Esophagus muscularis mucosa (tissue), 4 donors: ENCODE measurements around the gene IGSF8. TPM values are rescaled to one million over a fixed set of nuclear protein-coding genes. Genes with fewer than 3 reads are reported as not detected.

Experiments
- DNase-seq: peaks from one replicate; pipeline ENCODE4 v3.0.0-alpha.2; 2017; ENCODE audit errors: extremely low spot score
- H3K27ac ChIP-seq, 4 donors: fragments of 200-600 bp; sonication (generic); replicated peaks in 1 of 4; 1 replicate in 3 of 4; 2 replicates in 1 of 4; pipeline ENCODE4 v1.5.1; 2016 to 2019; ENCODE audit warnings: mild to moderate bottlenecking in 1 of 4
- H3K27me3 ChIP-seq, 4 donors: fragments of 200-600 bp; sonication (generic); one replicate each; pipeline versions ENCODE4 v1.5.1 to v1.6.0; 2016 to 2019
- H3K36me3 ChIP-seq, 4 donors: fragments of 200-600 bp; sonication (generic); one replicate each; pipeline ENCODE4 v1.5.1; 2016 to 2019
- H3K4me1 ChIP-seq, 4 donors: fragments of 200-600 bp; sonication (generic); one replicate each; pipeline ENCODE4 v1.5.1; 2016 to 2019
- H3K4me3 ChIP-seq, 4 donors: fragments of 200-600 bp; sonication (generic); 1 replicate in 2 of 4; 2 replicates in 2 of 4; pipeline ENCODE4 v1.5.1; 2016 to 2019; ENCODE audit warnings: mild to moderate bottlenecking in 4 of 4, moderate library complexity in 1 of 4
- H3K9me3 ChIP-seq, 4 donors: fragments of 200-600 bp; sonication (generic); 1 replicate in 3 of 4; 2 replicates in 1 of 4; pipeline ENCODE4 v1.5.1; 2016 to 2019
- EP300 ChIP-seq: sonication (generic); formaldehyde crosslinking; IDR thresholded peaks from one replicate; pipeline ENCODE4 v1.6.1; 2017; ENCODE audit warnings: antibody characterized with exemption
- POLR2A ChIP-seq: fragments of 450-650 bp; IDR thresholded peaks from one replicate; pipeline ENCODE4 v1.6.1; 2017; ENCODE audit warnings: antibody characterized with exemption, moderate library complexity, mild to moderate bottlenecking, low read depth
- POLR2AphosphoS5 ChIP-seq, 2 donors: sonication (generic); formaldehyde crosslinking; IDR thresholded peaks; one replicate each; pipeline ENCODE4 v1.6.1; 2017; ENCODE audit warnings: antibody characterized with exemption in 2 of 2
- WGBS: methylation state at CpG from one replicate; pipeline ENCODE4 v1.1.5; 2018; 5-methylcytosine and 5-hydroxymethylcytosine counted together
- intact Hi-C: fragments of 100-400 bp; cut with DNase I; formaldehyde crosslinking; loops from one replicate; pipeline ENCODE4 v1.15.1; 2023
- total RNA-seq, 4 donors: library from RNA; depleted of rRNA; stranded (reverse); fragments of >200 nt; gene quantifications; one replicate each; pipeline versions ENCODE4 v1.1.0 to v1.2.1, GENCODE V29; 2016
- TF ChIP-seq, protein P1 (sequence below), 3 experiments: fragments of 200-600 bp in 2 of 3; fragments of 450-650 bp in 1 of 3; sonication (generic) in 2 of 3; IDR thresholded peaks; one replicate each; pipeline ENCODE4 v1.5.1; 2017 to 2019; ENCODE audit warnings: antibody characterized with exemption in 3 of 3, mild to moderate bottlenecking in 2 of 3, moderate library complexity in 1 of 3

IGSF8 gene
- total RNA-seq, 4 donors from 2014 or later = 12.0 to 27.0 (median 21.9) TPM

DNA sequence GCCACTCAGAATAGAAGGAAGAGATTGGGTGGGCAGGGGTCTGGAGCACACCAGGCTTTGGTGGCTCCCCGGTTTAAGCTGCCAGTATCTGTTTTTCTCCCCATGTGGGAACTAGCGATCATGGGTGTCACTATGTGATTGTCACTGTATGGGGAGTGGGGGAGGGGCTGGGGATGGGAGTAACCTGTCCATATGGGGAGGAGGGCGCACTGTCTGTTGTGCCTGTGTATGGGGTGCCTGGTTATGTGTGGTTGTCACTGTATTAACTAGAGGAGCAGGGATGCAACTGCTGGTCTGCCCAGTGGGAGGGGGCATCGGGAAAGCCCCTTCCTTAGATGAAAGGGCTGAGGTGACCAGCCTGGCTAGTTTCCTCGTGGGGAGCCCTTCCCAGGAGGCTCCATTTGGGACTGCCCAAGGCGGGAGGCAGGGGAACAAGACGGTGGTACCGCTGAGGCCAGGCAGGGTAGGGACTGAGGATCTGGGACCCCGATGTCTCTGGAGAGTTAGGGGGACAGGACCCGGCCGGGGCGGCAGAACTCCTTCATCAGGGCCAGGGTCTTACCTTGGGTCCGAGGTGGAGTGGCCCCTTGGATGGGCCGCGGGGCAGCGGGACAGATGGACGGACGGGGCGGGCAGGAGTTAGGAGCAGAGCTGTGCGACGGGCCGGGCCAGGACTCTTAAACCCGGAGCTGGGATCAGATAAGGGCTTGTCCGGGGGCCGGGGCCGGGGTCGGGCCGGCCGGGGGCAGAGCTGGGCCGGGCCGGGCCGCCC lies 28.8 kb downstream of the IGSF8 start, which contains the start of gene KCNJ10:
TSS of gene KCNJ10 (minus strand) at position 701 of the 772 bp plus-strand sequence. CDS start 27,628 bp downstream, outside the sequence.
- peaks cover 0 to 33% (median 8%) of the 10 kb centered on the region in 4 donors for H3K27me3 ChIP-seq
- 17% methylated on average over 16 of the region's 32 CpGs for WGBS
- peaks cover 9 to 16% (median 14%) of the 10 kb centered on the region in 4 donors for H3K4me1 ChIP-seq
- no peak within 1 kb of the TSS for H3K27ac ChIP-seq
- no peak for DNase-seq
- H3K36me3 ChIP-seq = no peaks in the 10 kb centered on the region
- intact Hi-C loops = no loop called here
- no peaks in the 10 kb centered on the region for H3K9me3 ChIP-seq
- TF ChIP-seq EP300 = no peak
- peak within 1 kb of the TSS; percentile 55 to 59 (median 58) for H3K4me3 ChIP-seq

GRCh38 chr1:160068225-160068624 lies 30.2 kb downstream of the IGSF8 start:
- intact Hi-C loops = no loop called here
- Histone ChIP-seq H3K27ac (no peak overlapping the region), H3K4me1 (peaks cover 9 to 16% (median 14%) of the 10 kb centered on the region in 4 donors), H3K9me3 (no peaks in the 10 kb centered on the region), H3K36me3 (no peaks in the 10 kb centered on the region), H3K27me3 (peaks cover 0 to 33% (median 8%) of the 10 kb centered on the region in 4 donors), H3K4me3 (no peak overlapping the region)
- 64% methylated on average over 4 of the region's 5 CpGs for WGBS
- TF ChIP-seq, protein P1, sequence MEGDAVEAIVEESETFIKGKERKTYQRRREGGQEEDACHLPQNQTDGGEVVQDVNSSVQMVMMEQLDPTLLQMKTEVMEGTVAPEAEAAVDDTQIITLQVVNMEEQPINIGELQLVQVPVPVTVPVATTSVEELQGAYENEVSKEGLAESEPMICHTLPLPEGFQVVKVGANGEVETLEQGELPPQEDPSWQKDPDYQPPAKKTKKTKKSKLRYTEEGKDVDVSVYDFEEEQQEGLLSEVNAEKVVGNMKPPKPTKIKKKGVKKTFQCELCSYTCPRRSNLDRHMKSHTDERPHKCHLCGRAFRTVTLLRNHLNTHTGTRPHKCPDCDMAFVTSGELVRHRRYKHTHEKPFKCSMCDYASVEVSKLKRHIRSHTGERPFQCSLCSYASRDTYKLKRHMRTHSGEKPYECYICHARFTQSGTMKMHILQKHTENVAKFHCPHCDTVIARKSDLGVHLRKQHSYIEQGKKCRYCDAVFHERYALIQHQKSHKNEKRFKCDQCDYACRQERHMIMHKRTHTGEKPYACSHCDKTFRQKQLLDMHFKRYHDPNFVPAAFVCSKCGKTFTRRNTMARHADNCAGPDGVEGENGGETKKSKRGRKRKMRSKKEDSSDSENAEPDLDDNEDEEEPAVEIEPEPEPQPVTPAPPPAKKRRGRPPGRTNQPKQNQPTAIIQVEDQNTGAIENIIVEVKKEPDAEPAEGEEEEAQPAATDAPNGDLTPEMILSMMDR (IDR thresholded peaks at IDR 0.05) = no peak
- TF ChIP-seq POLR2AphosphoS5 (IDR thresholded peaks at IDR 0.05) (no peak), EP300 (no peak), POLR2A (no peak)
- DNase-seq = no peak

DNA sequence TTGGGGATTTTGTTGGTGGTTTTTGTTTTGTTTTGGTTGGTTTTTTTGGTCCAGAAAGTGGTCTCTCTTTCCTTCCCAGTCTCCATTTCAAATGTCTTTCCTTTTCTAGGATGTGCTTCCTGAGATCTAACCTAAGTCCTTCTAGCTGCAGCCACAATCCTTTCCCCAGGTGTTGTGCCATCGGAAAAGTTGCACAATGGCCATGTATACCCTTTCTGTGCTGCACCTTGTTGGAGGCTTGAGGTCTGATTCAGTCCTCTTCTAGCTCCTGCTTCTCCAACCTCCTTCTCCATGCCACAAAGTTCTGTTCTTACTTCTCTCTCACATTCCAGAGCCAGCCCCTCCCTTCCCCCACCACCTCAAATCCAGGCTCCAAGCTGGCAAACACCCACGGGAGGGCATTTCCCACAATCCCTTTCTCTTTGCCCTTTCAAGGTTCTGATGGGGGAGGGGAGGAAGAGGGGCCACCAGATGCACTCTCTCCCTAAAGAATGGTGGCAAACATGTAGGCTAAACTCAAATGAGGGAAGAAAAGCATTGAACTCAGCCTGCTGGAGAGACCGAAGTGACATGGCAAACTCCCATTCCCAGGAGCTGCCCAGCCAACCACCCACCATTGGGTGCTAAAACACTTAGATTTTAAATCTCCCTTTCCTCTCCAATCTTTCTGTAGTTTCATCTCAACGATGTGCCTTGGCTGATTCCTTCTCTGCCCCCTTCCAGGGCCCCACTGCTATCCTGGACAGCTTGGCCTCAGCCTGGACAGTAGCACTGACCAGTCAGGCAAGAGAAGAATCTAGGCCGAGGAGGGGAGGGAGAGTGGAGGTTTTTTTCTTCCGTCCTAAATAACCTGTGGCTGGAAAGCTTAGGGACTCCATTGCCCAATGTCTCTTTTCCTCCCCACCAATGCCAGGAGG lies 31.3 kb downstream of the IGSF8 start:
- H3K4me3 ChIP-seq = no peak overlapping the region
- intact Hi-C loops = no loop called here
- no peaks in the 10 kb centered on the region for H3K9me3 ChIP-seq
- H3K27me3 ChIP-seq = peaks cover 0 to 38% (median 8%) of the 10 kb centered on the region in 4 donors
- H3K4me1 ChIP-seq = peaks cover 9 to 16% (median 14%) of the 10 kb centered on the region in 4 donors
- DNase-seq = no peak
- no peaks in the 10 kb centered on the region for H3K36me3 ChIP-seq
- 56% methylated on average over 6 of the region's 6 CpGs for WGBS
- H3K27ac ChIP-seq = no peak overlapping the region
- TF ChIP-seq, protein P1 (IDR thresholded peaks at IDR 0.05) = no peak
- TF ChIP-seq POLR2AphosphoS5 (IDR thresholded peaks at IDR 0.05) (no peak), POLR2A (no peak), EP300 (no peak)

DNA sequence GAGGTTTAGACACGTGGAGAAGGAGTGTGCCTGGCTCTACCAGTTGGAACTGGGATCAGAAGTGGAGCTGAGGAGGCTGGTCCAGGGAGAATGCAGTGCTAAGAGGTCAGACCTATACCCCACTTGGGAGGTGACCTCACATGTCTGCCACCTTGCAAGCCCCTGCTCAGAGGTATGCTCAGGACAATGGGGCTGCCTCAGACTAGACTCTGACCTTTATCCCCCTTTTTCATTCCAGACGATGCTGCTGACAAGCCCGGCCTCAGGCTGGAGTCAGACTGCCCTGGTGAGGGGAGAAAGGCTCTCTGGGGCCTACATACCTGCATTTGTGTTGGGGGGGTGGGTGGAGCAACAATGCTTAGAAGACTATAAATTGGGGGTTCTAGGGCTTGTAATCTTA lies 33.7 kb downstream of the IGSF8 start:
- 62% methylated on average over 3 of the region's 3 CpGs for WGBS

More for the DNA sequence above, 33.7 kb downstream of the IGSF8 start:
- no peak for DNase-seq
- intact Hi-C loops = no loop called here
- no peaks in the 10 kb centered on the region for H3K36me3 ChIP-seq
- no peaks in the 10 kb centered on the region for H3K9me3 ChIP-seq
- no peak overlapping the region for H3K27ac ChIP-seq
- peaks cover 0 to 26% (median 0%) of the 10 kb centered on the region in 4 donors for H3K27me3 ChIP-seq
- H3K4me3 ChIP-seq = no peak overlapping the region
- peaks cover under 1 to 3% (median 2%) of the 10 kb centered on the region in 4 donors for H3K4me1 ChIP-seq
- TF ChIP-seq EP300 = no peak
- no peak for TF ChIP-seq POLR2AphosphoS5 (IDR thresholded peaks at IDR 0.05)
- TF ChIP-seq, protein P1 (IDR thresholded peaks at IDR 0.05) = no peak
- TF ChIP-seq POLR2A = no peak
